ENCODE results near the gene SP4.

The SP4 gene

GRCh38 chr7:21427871-21428658 lies at the start of gene SP4:
TSS of gene SP4 (plus strand) at chr7:21428083. CDS start at chr7:21428252, 169 bp downstream.
- peak; percentile 95 for DNase-seq (ENCODE audit: low read depth in 2 of 2)

GRCh38 chr7:21383227-21384220 lies 44.4 kb upstream of the SP4 start:
- no peak for DNase-seq (ENCODE audit: low read depth in 2 of 2)

- no peak for DNase-seq (ENCODE audit: low read depth in 2 of 2)
These were observed 33.9 kb upstream of the SP4 start for GRCh38 chr7:21393937-21394336.

GRCh38 chr7:21401944-21402343 lies 25.9 kb upstream of the SP4 start:
- DNase-seq (ENCODE audit: low read depth in 2 of 2) = no peak

GRCh38 chr7:21407796-21408480 lies 19.9 kb upstream of the SP4 start:
- no peak for DNase-seq (ENCODE audit: low read depth in 2 of 2)

GRCh38 chr7:21408481-21408820 lies 19.4 kb upstream of the SP4 start:
- DNase-seq (ENCODE audit: low read depth in 2 of 2) = no peak

- DNase-seq (ENCODE audit: low read depth in 2 of 2) = no peak
These were observed 15.5 kb upstream of the SP4 start for GRCh38 chr7:21412410-21412851.

GRCh38 chr7:21412957-21413356 lies 14.9 kb upstream of the SP4 start:
- no peak for DNase-seq (ENCODE audit: low read depth in 2 of 2)

- DNase-seq (ENCODE audit: low read depth in 2 of 2) = no peak
These were observed 14.4 kb upstream of the SP4 start for GRCh38 chr7:21413502-21413901.

- no peak for DNase-seq (ENCODE audit: low read depth in 2 of 2)
These were observed 13.0 kb upstream of the SP4 start for GRCh38 chr7:21414795-21415393.

GRCh38 chr7:21417647-21418046 lies 10.2 kb upstream of the SP4 start:
- no peak for DNase-seq (ENCODE audit: low read depth in 2 of 2)

GRCh38 chr7:21422751-21423150 lies 5.1 kb upstream of the SP4 start:
- DNase-seq (ENCODE audit: low read depth in 2 of 2) = no peak

- DNase-seq (ENCODE audit: low read depth in 2 of 2) = no peak
These were observed 2.6 kb upstream of the SP4 start for GRCh38 chr7:21425290-21425689.

- no peak for DNase-seq (ENCODE audit: low read depth in 2 of 2)
These were observed 1.3 kb upstream of the SP4 start for GRCh38 chr7:21426286-21427181.

GRCh38 chr7:21427182-21427870 lies 557 bp upstream of the SP4 start:
- peak; percentile 99 to 100 for DNase-seq (ENCODE audit: low read depth in 2 of 2)

- no peak for DNase-seq (ENCODE audit: low read depth in 2 of 2)
These were observed 717 bp downstream of the SP4 start for GRCh38 chr7:21428659-21428941.

GRCh38 chr7:21429021-21429420 lies 1.1 kb downstream of the SP4 start:
- DNase-seq (ENCODE audit: low read depth in 2 of 2) = no peak

- no peak for DNase-seq (ENCODE audit: low read depth in 2 of 2)
These were observed 2.1 kb downstream of the SP4 start for GRCh38 chr7:21429786-21430574.

- DNase-seq (ENCODE audit: low read depth in 2 of 2) = no peak
These were observed 2.7 kb downstream of the SP4 start for GRCh38 chr7:21430575-21430954.

All from stimulated activated CD8-positive, alpha-beta memory T cell treated with anti-CD3 and anti-CD28 coated beads, Interleukin-15, amount 100 ng/mL, for 48 hours (primary cell).